Measurements from ENCODE around the gene MRPL53.
"Not testable (repeated sequence)": the region's sequence is repeated elsewhere in the genome, so short reads cannot be mapped to it uniquely, and the experiment has no call there.

Gene MRPL53

GRCh38 chr2:74454654-74455511, 17.6 kb downstream of the MRPL53 start, which contains the start of gene INO80B:
INO80B (plus strand) TSS chr2:74455087; CDS start chr2:74455117, 30 bp downstream.
- in situ Hi-C loops (cut with MboI; ENCODE audit: low sequenced_read_pairs) = no loop called here

- in situ Hi-C loops (cut with MboI; ENCODE audit: low sequenced_read_pairs) = no loop called here
Measured at GRCh38 chr2:74450570-74451190, 21.8 kb downstream of the MRPL53 start.

GRCh38 chr2:74448771-74449170, 23.7 kb downstream of the MRPL53 start:
- in situ Hi-C loops (cut with MboI; ENCODE audit: low sequenced_read_pairs) = no loop called here

- in situ Hi-C loops (cut with MboI; ENCODE audit: low sequenced_read_pairs) = no loop called here
Measured at GRCh38 chr2:74447230-74447999, 25.1 kb downstream of the MRPL53 start.

GRCh38 chr2:74444498-74445318, 27.8 kb downstream of the MRPL53 start:
- in situ Hi-C loops (cut with MboI; ENCODE audit: low sequenced_read_pairs) = no loop called here

GRCh38 chr2:74442483-74443297, 29.8 kb downstream of the MRPL53 start:
- in situ Hi-C loops (cut with MboI; ENCODE audit: low sequenced_read_pairs) = not testable (repeated sequence)

GRCh38 chr2:74441690-74442482, 30.6 kb downstream of the MRPL53 start, which contains the start of gene RTKN:
RTKN (minus strand) TSS chr2:74441937; CDS start chr2:74441816, 121 bp downstream.
- in situ Hi-C loops (cut with MboI; ENCODE audit: low sequenced_read_pairs) = no loop called here

- in situ Hi-C loops (cut with MboI; ENCODE audit: low sequenced_read_pairs) = no loop called here
Measured at GRCh38 chr2:74441170-74441689, 31.2 kb downstream of the MRPL53 start.

- in situ Hi-C loops (cut with MboI; ENCODE audit: low sequenced_read_pairs) = no loop called here
Measured at GRCh38 chr2:74440378-74441169, 31.9 kb downstream of the MRPL53 start.

GRCh38 chr2:74439803-74440377, 32.6 kb downstream of the MRPL53 start:
- in situ Hi-C loops (cut with MboI; ENCODE audit: low sequenced_read_pairs) = no loop called here

- in situ Hi-C loops (cut with MboI; ENCODE audit: low sequenced_read_pairs) = no loop called here
Measured at GRCh38 chr2:74439373-74439772, 33.1 kb downstream of the MRPL53 start.

- in situ Hi-C loops (cut with MboI; ENCODE audit: low sequenced_read_pairs) = no loop called here
Measured at GRCh38 chr2:74438248-74438647, 34.2 kb downstream of the MRPL53 start.

- in situ Hi-C loops (cut with MboI; ENCODE audit: low sequenced_read_pairs) = no loop called here
Measured at GRCh38 chr2:74436848-74437695, 35.4 kb downstream of the MRPL53 start.

GRCh38 chr2:74436111-74436805, 36.2 kb downstream of the MRPL53 start:
- in situ Hi-C loops (cut with MboI; ENCODE audit: low sequenced_read_pairs) = no loop called here

GRCh38 chr2:74430502-74430901, 42.0 kb downstream of the MRPL53 start:
- in situ Hi-C loops (cut with MboI; ENCODE audit: low sequenced_read_pairs) = no loop called here

Data from HL-60/S4 treated with retinoic acid at 250 ng/mL for 4 days and 3 days (cell line).